Measurements from ENCODE around the gene RAPGEF2.

- TF ChIP-seq EZH2phosphoT487 (IDR thresholded peaks at IDR 0.05; ENCODE audit: unreplicated experiment) (no peak), POLR2AphosphoS5 (IDR thresholded peaks at IDR 0.05; ENCODE audit: low read depth) (no peak), CTCF (conservative IDR thresholded peaks at IDR 0.05; ENCODE audit: low read depth in 2 of 2) (no peak), EZH2 (IDR thresholded peaks at IDR 0.05; ENCODE audit: low read depth, unreplicated experiment) (no peak), CREB1 (CRISPR knock-in tag; IDR thresholded peaks at IDR 0.05; ENCODE audit: low read depth) (no peak), ZNF331 (CRISPR knock-in tag; IDR thresholded peaks at IDR 0.05; ENCODE audit: low read depth) (no peak), NANOG (IDR thresholded peaks at IDR 0.05; ENCODE audit: borderline replicate concordance) (no peak), JUNB (IDR thresholded peaks at IDR 0.05; ENCODE audit: unreplicated experiment) (no peak)
These were observed 15.1 kb downstream of the RAPGEF2 start for GRCh38 chr4:159117968-159118367.
